Effector memory CD4-positive, alpha-beta T cell (primary cell): ENCODE data around the gene RNF225.
"Not testable (repeated sequence)": the region's sequence is repeated elsewhere in the genome, so short reads cannot be mapped to it uniquely, and the experiment has no call there.

Experiments used
- DNase-seq, 3 donors: peaks; one replicate each; pipeline ENCODE4 v3.0.0-alpha.2; 2020
- H3K27ac ChIP-seq: 2 replicates; pipeline ENCODE4 v1.7.0; 2013; ENCODE audit warnings: mild to moderate bottlenecking, low read length, moderate library complexity; ENCODE audit not compliant: insufficient read depth, poor library complexity, severe bottlenecking
- H3K27me3 ChIP-seq: replicated peaks from 2 replicates; pipeline ENCODE4 v1.7.0; 2013; ENCODE audit warnings: mild to moderate bottlenecking, low read length; ENCODE audit not compliant: insufficient read depth, control insufficient read depth, poor library complexity, severe bottlenecking
- H3K36me3 ChIP-seq: 2 replicates; pipeline ENCODE4 v1.7.0; 2013; ENCODE audit warnings: mild to moderate bottlenecking, low read length, moderate library complexity; ENCODE audit not compliant: control insufficient read depth, insufficient read depth
- H3K4me1 ChIP-seq: 2 replicates; pipeline ENCODE4 v1.7.0; 2013; ENCODE audit warnings: low read length, mild to moderate bottlenecking; ENCODE audit not compliant: control insufficient read depth, insufficient read depth, poor library complexity, severe bottlenecking
- H3K4me3 ChIP-seq: 2 replicates; pipeline ENCODE4 v1.7.0; 2013; ENCODE audit warnings: low read length, low read depth, mild to moderate bottlenecking; ENCODE audit not compliant: insufficient read depth, poor library complexity, severe bottlenecking
- H3K9me3 ChIP-seq: 2 replicates; pipeline ENCODE4 v1.7.0; 2013; ENCODE audit warnings: mild to moderate bottlenecking, low read length, moderate library complexity; ENCODE audit not compliant: control insufficient read depth

The RNF225 gene

GRCh38 chr19:58409010-58409790, 13.7 kb downstream of the RNF225 start:
- no peaks in the 10 kb centered on the region for H3K27me3 ChIP-seq
- peaks cover 17% of the 10 kb centered on the region for H3K4me1 ChIP-seq
- H3K27ac ChIP-seq = peak overlapping the region; percentile 86
- H3K36me3 ChIP-seq = no peaks in the 10 kb centered on the region
- H3K9me3 ChIP-seq = no peaks in the 10 kb centered on the region
- DNase-seq = no peak
- peak overlapping the region; percentile 90 for H3K4me3 ChIP-seq

- Histone ChIP-seq H3K36me3 (peaks cover 15% of the 10 kb centered on the region), H3K27me3 (no peaks in the 10 kb centered on the region), H3K27ac (no peak overlapping the region), H3K9me3 (no peaks in the 10 kb centered on the region), H3K4me1 (no peaks in the 10 kb centered on the region), H3K4me3 (no peak overlapping the region)
- no peak for DNase-seq
Observed at GRCh38 chr19:58416604-58417003, 21.1 kb downstream of the RNF225 start.

GRCh38 chr19:58417071-58417470, 21.6 kb downstream of the RNF225 start:
- no peaks in the 10 kb centered on the region for H3K4me1 ChIP-seq
- no peak overlapping the region for H3K4me3 ChIP-seq
- H3K27me3 ChIP-seq = no peaks in the 10 kb centered on the region

GRCh38 chr19:58428617-58429016, 33.2 kb downstream of the RNF225 start:
- no peak for DNase-seq
- no peaks in the 10 kb centered on the region for H3K27me3 ChIP-seq
- H3K9me3 ChIP-seq = peaks cover 37% of the 10 kb centered on the region
- no peak overlapping the region for H3K4me3 ChIP-seq
- no peaks in the 10 kb centered on the region for H3K36me3 ChIP-seq
- H3K27ac ChIP-seq = no peak overlapping the region
- no peaks in the 10 kb centered on the region for H3K4me1 ChIP-seq

More at GRCh38 chr19:58417071-58417470, 21.6 kb downstream of the RNF225 start:
- DNase-seq = no peak
- Histone ChIP-seq H3K27ac (no peak overlapping the region), H3K36me3 (peaks cover 15% of the 10 kb centered on the region), H3K9me3 (no peaks in the 10 kb centered on the region)

- no peaks in the 10 kb centered on the region for H3K27me3 ChIP-seq
- no peak overlapping the region for H3K4me3 ChIP-seq
- no peak overlapping the region for H3K27ac ChIP-seq
- H3K36me3 ChIP-seq = peaks cover 9% of the 10 kb centered on the region
- peaks cover 47% of the 10 kb centered on the region for H3K9me3 ChIP-seq
- DNase-seq = no peak
- H3K4me1 ChIP-seq = no peaks in the 10 kb centered on the region
Observed at GRCh38 chr19:58429745-58430144, 34.3 kb downstream of the RNF225 start.

GRCh38 chr19:58434217-58434616, 38.8 kb downstream of the RNF225 start:
- no peak overlapping the region for H3K4me3 ChIP-seq
- no peak overlapping the region for H3K27ac ChIP-seq
- no peaks in the 10 kb centered on the region for H3K27me3 ChIP-seq
- H3K4me1 ChIP-seq = peaks cover under 1% of the 10 kb centered on the region
- H3K36me3 ChIP-seq = peaks cover 36% of the 10 kb centered on the region
- peaks cover 52% of the 10 kb centered on the region for H3K9me3 ChIP-seq
- DNase-seq = no peak

GRCh38 chr19:58439576-58440554, 44.4 kb downstream of the RNF225 start, which contains the start of gene ZNF132:
Gene ZNF132, minus strand, starts transcription at chr19:58440153. Its CDS starts 332 bp downstream, at chr19:58439821.
- H3K4me3 ChIP-seq = peak within 1 kb of the TSS; percentile 58
- H3K4me1 ChIP-seq = peaks cover 12% of the 10 kb centered on the region
- no peaks in the 10 kb centered on the region for H3K27me3 ChIP-seq
- peak; percentile 91 to 94 (median 94) for DNase-seq
- peaks cover 25% of the 10 kb centered on the region for H3K36me3 ChIP-seq
- peaks cover 4% of the 10 kb centered on the region for H3K9me3 ChIP-seq
- peak within 1 kb of the TSS; percentile 72 for H3K27ac ChIP-seq

- Histone ChIP-seq H3K36me3 (peaks cover 18% of the 10 kb centered on the region), H3K27ac (peak overlapping the region; percentile 63)
Observed at GRCh38 chr19:58440556-58440955, 45.1 kb downstream of the RNF225 start.

GRCh38 chr19:58442986-58443385, 47.5 kb downstream of the RNF225 start:
- not testable (repeated sequence) for H3K9me3 ChIP-seq, H3K27ac ChIP-seq, H3K4me3 ChIP-seq, DNase-seq, H3K36me3 ChIP-seq, H3K27me3 ChIP-seq
- H3K4me1 ChIP-seq = peaks cover 12% of the 10 kb centered on the region

More at GRCh38 chr19:58440556-58440955, 45.1 kb downstream of the RNF225 start:
- Histone ChIP-seq H3K4me3 (peak overlapping the region; percentile 54), H3K9me3 (no peaks in the 10 kb centered on the region), H3K4me1 (peaks cover 12% of the 10 kb centered on the region), H3K27me3 (no peaks in the 10 kb centered on the region)
- DNase-seq = no peak
